ENCODE data around the gene INPP1.

INPP1 gene

GRCh38 chr2:190365499-190366204, 22.3 kb downstream of the INPP1 start:
- no peak for FAIRE-seq

GRCh38 chr2:190366248-190366753, 22.9 kb downstream of the INPP1 start:
- no peak for FAIRE-seq

GRCh38 chr2:190367091-190367490, 23.7 kb downstream of the INPP1 start:
- FAIRE-seq: no peak

GRCh38 chr2:190369635-190370034, 26.2 kb downstream of the INPP1 start:
- no peak for FAIRE-seq

- no peak for FAIRE-seq
Measured at GRCh38 chr2:190376083-190376482, 32.7 kb downstream of the INPP1 start.

- no peak for FAIRE-seq
Measured at GRCh38 chr2:190376591-190377245, 33.3 kb downstream of the INPP1 start.

GRCh38 chr2:190378880-190379237, 35.5 kb downstream of the INPP1 start:
- no peak for FAIRE-seq

GRCh38 chr2:190379249-190379964, 36.0 kb downstream of the INPP1 start:
- no peak for FAIRE-seq

GRCh38 chr2:190380962-190381412, 37.6 kb downstream of the INPP1 start:
- FAIRE-seq: no peak

GRCh38 chr2:190382851-190383250, 39.5 kb downstream of the INPP1 start:
- FAIRE-seq: no peak

- FAIRE-seq: no peak
Measured at GRCh38 chr2:190387422-190387821, 44.0 kb downstream of the INPP1 start.

- no peak for FAIRE-seq
Measured at GRCh38 chr2:190396271-190396670, 52.9 kb downstream of the INPP1 start.

GRCh38 chr2:190402986-190403603, 59.7 kb downstream of the INPP1 start:
- no peak for FAIRE-seq

GRCh38 chr2:190404487-190404886, 61.1 kb downstream of the INPP1 start:
- no peak for FAIRE-seq

GRCh38 chr2:190405070-190405469, 61.7 kb downstream of the INPP1 start:
- no peak for FAIRE-seq

- no peak for FAIRE-seq
Measured at GRCh38 chr2:190405995-190406394, 62.6 kb downstream of the INPP1 start.

- no peak for FAIRE-seq
Measured at GRCh38 chr2:190406805-190407204, 63.4 kb downstream of the INPP1 start.

- FAIRE-seq: no peak
Measured at GRCh38 chr2:190407246-190407661, 63.9 kb downstream of the INPP1 start.

- FAIRE-seq: no peak
Measured at GRCh38 chr2:190407662-190408537, 64.5 kb downstream of the INPP1 start, which contains the start of gene MFSD6. TSS of gene MFSD6 (plus strand) at chr2:190408355. CDS start at chr2:190436030, 27,675 bp downstream.

- no peak for FAIRE-seq
Measured at GRCh38 chr2:190408538-190409271, 65.3 kb downstream of the INPP1 start.

- FAIRE-seq: no peak
Measured at GRCh38 chr2:190409616-190410015, 66.2 kb downstream of the INPP1 start.

All from colon (tissue), 2 donors.